Type B pancreatic cell (in vitro differentiated cells): Measurements from ENCODE around the gene KCNB1. TPM values are rescaled to one million over a fixed set of nuclear protein-coding genes. Genes with fewer than 3 reads are reported as not detected.

Experiments used
- DNase-seq: peaks from one replicate; pipeline ENCODE4 v3.0.0; 2021; ENCODE audit warnings: mixed read lengths; ENCODE audit not compliant: unreplicated experiment; ENCODE audit errors: extremely low spot score
- H3K27ac Mint-ChIP-seq: 2 replicates; pipeline ENCODE4 v1.8.0; 2021; ENCODE audit warnings: mild to moderate bottlenecking, mixed read lengths
- H3K27me3 Mint-ChIP-seq: 2 replicates; pipeline ENCODE4 v1.8.0; 2021; ENCODE audit warnings: mixed read lengths
- H3K36me3 Mint-ChIP-seq: 2 replicates; pipeline ENCODE4 v1.8.0; 2021; ENCODE audit warnings: mixed read lengths
- H3K4me1 Mint-ChIP-seq: one replicate; pipeline ENCODE4 v1.8.0; 2021; ENCODE audit warnings: mixed read lengths; ENCODE audit not compliant: unreplicated experiment
- H3K4me3 Mint-ChIP-seq: 2 replicates; pipeline ENCODE4 v1.8.0; 2021; ENCODE audit warnings: mild to moderate bottlenecking, mixed read lengths
- H3K9me3 Mint-ChIP-seq: 2 replicates; pipeline ENCODE4 v1.8.0; 2021; ENCODE audit warnings: mixed read lengths
- total RNA-seq: library from RNA; stranded (reverse); gene quantifications from 2 replicates; pipeline ENCODE4 v1.2.1, GENCODE V29; 2021; ENCODE audit warnings: low replicate concordance
- TF ChIP-seq, protein P1 (sequence below): fragments of 200-600 bp; sonication (generic); conservative IDR thresholded peaks from 2 replicates; pipeline ENCODE4 v1.5.0; 2021; ENCODE audit warnings: antibody characterized with exemption, mild to moderate bottlenecking

The KCNB1 gene
- total RNA-seq, 1 donor from 2014 or later = 1.2 TPM

- Mint-ChIP-seq H3K27me3 (peaks cover 30% of the 10 kb centered on the region), H3K27ac (no peak overlapping the region), H3K9me3 (no peaks in the 10 kb centered on the region), H3K4me1 (no peaks in the 10 kb centered on the region), H3K36me3 (no peaks in the 10 kb centered on the region), H3K4me3 (no peak overlapping the region)
- TF ChIP-seq, protein P1, sequence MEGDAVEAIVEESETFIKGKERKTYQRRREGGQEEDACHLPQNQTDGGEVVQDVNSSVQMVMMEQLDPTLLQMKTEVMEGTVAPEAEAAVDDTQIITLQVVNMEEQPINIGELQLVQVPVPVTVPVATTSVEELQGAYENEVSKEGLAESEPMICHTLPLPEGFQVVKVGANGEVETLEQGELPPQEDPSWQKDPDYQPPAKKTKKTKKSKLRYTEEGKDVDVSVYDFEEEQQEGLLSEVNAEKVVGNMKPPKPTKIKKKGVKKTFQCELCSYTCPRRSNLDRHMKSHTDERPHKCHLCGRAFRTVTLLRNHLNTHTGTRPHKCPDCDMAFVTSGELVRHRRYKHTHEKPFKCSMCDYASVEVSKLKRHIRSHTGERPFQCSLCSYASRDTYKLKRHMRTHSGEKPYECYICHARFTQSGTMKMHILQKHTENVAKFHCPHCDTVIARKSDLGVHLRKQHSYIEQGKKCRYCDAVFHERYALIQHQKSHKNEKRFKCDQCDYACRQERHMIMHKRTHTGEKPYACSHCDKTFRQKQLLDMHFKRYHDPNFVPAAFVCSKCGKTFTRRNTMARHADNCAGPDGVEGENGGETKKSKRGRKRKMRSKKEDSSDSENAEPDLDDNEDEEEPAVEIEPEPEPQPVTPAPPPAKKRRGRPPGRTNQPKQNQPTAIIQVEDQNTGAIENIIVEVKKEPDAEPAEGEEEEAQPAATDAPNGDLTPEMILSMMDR = no peak
- no peak for DNase-seq
Observed at GRCh38 chr20:49464556-49464955, 17.9 kb downstream of the KCNB1 start.

DNA sequence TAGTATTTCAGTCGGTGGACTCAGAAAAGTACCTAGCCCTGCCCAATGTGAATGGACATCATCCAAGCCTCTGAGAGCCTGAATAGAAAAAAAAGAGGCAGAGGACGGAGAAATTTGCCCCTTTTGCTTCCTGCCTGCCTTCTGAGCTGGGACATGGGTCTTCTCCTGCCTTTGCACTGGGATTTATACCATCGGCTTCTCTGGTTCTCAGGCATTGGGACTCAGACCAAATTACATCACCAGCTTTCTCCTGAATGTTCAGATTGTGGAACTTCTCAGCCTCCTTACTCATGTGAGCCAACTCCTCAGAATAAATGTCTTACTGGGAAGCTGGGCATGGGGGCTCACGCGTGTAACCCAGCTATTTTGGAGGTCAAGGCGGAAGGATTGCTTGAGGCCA is 19.8 kb downstream of the KCNB1 start:
- Mint-ChIP-seq H3K4me1 (no peaks in the 10 kb centered on the region), H3K9me3 (no peaks in the 10 kb centered on the region), H3K27ac (no peak overlapping the region), H3K27me3 (peaks cover 38% of the 10 kb centered on the region), H3K36me3 (no peaks in the 10 kb centered on the region), H3K4me3 (no peak overlapping the region)
- TF ChIP-seq, protein P1 = no peak
- DNase-seq = no peak

GRCh38 chr20:49461894-49462620 is 20.4 kb downstream of the KCNB1 start:
- TF ChIP-seq, protein P1 = no peak
- no peak for DNase-seq
- Mint-ChIP-seq H3K9me3 (no peaks in the 10 kb centered on the region), H3K36me3 (no peaks in the 10 kb centered on the region), H3K27me3 (peaks cover 39% of the 10 kb centered on the region), H3K4me3 (no peak overlapping the region), H3K4me1 (no peaks in the 10 kb centered on the region), H3K27ac (no peak overlapping the region)

GRCh38 chr20:49460916-49461315 is 21.6 kb downstream of the KCNB1 start:
- H3K36me3 Mint-ChIP-seq = no peaks in the 10 kb centered on the region
- H3K27me3 Mint-ChIP-seq = peaks cover 47% of the 10 kb centered on the region
- no peak overlapping the region for H3K27ac Mint-ChIP-seq
- H3K4me1 Mint-ChIP-seq = no peaks in the 10 kb centered on the region
- DNase-seq = no peak
- TF ChIP-seq, protein P1 = no peak
- H3K9me3 Mint-ChIP-seq = no peaks in the 10 kb centered on the region
- no peak overlapping the region for H3K4me3 Mint-ChIP-seq

- Mint-ChIP-seq H3K4me1 (no peaks in the 10 kb centered on the region), H3K27ac (no peak overlapping the region), H3K36me3 (no peaks in the 10 kb centered on the region), H3K9me3 (no peaks in the 10 kb centered on the region), H3K27me3 (peaks cover 46% of the 10 kb centered on the region), H3K4me3 (no peak overlapping the region)
- TF ChIP-seq, protein P1 = no peak
- DNase-seq = no peak
Observed at GRCh38 chr20:49460131-49460530, 22.3 kb downstream of the KCNB1 start.
